Activated naive CD4-positive, alpha-beta T cell treated with Interleukin-2 at 50 U/mL for 16 hours (primary cell): ENCODE results near the gene ADIPOQ.
A peak's percentile ranks its signal among the peaks of the same experiment; 100 is the strongest.
"Not testable (repeated sequence)": the region's sequence is repeated elsewhere in the genome, so short reads cannot be mapped to it uniquely, and the experiment has no call there.

Experiments used
- DNase-seq: peaks from one replicate; pipeline ENCODE4 v3.0.0-alpha.2; 2020

Gene ADIPOQ

DNA sequence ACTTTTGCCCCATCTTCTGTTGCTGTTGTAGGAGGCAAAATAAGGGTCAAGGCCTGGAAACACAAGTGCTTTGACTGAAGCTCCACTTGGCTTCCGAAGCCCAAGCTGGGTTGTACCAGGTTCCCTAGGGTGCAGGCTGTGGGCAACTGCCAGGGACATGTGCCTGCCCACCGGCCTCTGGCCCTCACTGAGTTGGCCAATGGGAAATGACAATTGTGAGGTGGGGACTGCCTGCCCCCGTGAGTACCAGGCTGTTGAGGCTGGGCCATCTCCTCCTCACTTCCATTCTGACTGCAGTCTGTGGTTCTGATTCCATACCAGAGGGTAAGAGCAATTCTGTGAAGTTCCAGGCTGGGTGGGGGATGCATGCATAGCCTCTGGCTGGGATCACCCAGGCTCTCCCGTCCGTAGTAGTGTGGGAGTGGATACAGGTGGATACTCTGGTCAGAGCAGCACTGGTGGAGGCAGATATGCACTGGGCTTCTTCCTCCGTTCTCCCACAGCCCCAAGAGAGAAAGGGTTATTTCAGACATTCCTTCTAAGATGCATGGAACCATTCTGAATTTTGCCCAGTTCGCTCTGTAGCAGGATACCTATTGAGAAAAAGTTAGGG lies at the start of gene ADIPOQ:
ADIPOQ (plus strand) TSS at position 285 of the 613 bp plus-strand sequence. CDS start 10,349 bp downstream, outside the sequence.
- DNase-seq = no peak

DNA sequence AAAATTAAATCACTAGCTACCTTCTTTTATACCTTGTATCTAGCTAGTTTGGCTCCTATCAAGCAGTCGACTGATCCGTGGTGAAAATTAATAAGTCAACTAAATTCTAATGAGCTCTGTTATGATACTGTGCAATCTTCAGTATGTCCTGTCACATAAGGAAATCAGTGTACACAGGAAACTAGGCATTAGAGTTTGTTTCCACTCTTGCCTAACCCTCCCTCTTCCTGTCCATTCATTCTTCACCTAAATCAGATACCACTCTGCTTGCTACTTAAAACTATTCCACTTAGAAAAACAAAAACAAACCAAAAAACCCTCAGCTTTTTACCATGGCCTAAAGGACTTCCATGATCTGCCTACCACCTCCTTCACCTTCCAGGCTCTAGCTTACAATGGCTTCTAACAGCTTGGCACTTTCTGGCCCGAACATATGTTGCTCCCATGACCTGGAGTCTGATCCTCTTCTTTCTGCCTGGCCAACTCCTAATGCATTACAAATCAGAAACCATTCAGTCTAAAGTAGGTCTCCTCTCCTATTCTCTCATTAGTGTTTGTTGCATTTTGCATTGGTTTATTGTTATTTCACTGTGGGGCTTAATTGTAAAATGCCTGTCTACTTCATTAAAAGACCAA lies 44.2 kb upstream of the ADIPOQ start:
- DNase-seq = no peak

DNA sequence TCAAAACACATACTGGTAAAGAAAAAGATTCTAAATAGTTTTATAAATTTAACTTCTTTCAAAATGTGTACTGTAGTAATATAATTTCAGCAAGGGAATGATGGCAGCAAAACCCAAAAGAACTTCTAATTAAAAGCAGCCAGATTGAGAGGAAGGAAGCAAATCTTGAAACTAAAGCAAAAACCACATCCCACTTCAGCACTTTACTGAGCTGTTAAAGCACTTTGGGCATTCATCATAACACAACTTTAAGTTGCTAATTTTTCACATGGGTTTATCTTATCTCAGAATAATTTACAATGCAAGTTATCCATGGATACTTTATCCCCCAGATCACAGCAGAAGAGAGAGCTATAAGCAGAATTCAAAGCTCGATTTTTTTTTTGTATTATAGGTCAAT lies 42.2 kb upstream of the ADIPOQ start:
- no peak for DNase-seq

DNA sequence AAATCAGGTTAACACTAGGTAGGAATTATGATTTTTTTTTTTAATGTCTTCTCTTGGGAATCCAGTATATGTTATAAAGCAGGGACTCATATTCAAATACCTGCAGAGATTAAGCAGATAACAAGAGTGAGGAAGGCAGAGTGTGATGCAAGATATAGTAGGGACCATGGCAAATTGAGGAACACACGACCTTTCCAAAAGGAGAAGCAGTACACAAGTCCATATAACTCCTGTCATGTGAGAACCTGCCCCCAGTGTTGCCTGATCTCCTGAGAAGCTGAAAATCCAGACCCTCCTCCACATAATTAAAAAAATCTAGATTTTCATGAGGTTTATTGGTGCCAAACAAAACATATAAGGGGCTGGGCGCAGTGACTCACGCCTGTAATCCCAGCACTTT lies 39.8 kb upstream of the ADIPOQ start:
- no peak for DNase-seq

DNA sequence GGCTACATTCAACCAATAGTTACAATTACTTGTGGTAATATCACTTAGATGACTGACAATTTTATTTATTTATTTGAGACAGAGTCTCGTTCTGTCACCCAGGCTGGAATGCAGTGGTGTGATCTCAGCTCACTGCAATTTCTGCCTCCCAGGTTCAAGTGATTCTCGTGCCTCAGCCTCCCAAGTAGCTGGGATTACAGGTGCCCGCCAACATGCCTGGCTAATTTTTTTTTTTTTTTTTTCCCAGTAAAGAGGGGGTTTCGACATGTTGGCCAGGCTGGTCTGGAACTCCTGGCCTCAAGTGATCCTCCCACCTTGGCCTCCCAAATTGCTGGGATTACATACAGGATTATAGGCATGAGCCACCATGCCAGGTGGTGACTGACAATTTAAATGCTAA lies 39.1 kb upstream of the ADIPOQ start:
- DNase-seq = not testable (repeated sequence)

DNA sequence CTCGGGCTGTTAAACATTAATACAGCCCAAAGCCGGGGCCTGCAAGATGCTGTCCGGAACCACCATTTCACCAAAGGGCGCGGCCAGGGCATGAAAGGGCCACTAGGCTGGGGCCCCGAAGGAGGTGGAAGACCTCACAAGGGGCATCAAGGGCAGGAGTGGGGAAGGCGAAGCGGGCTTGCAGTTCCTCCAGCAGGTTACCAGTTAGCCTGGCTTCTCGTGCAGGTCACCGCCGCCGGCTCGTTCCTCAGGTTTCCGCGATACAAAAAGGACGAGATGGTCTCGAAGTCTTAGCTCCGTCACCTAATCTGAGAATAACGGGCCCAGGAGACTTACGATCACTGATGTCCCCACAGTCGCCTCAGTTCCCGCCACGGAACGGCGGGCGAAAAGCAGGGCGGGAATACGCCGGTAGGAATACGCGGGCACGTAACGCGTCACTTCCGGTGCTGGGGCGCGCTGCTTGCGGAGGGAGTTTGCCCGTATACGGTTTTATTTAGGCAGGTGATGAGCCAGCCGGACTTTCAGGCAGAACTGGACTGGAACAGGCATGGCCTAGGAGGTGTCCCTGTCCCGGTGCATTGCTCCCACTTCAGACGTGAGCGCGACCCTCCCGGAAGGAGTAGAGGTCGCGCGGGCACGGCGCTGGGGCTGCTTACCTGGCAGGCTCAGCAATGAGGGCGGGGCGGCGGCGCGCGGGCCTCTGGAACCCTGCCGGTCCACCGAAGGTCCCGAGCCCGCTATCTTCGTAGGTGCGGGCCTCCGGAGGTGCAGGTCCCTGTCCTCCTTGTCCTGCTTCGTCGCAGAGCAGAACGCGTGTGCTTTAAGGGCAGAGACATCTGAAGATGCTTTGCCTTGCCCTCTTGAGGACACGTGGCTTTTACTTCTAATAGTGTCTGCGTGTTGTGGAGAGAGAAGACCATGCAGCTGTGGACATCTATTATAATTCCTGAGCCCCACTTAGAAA lies 36.1 kb upstream of the ADIPOQ start, which contains the start of gene RFC4:
RFC4 (minus strand) TSS at position 394 of the 967 bp plus-strand sequence. CDS start 1,769 bp downstream, outside the sequence.
- peak; percentile 87 for DNase-seq

DNA sequence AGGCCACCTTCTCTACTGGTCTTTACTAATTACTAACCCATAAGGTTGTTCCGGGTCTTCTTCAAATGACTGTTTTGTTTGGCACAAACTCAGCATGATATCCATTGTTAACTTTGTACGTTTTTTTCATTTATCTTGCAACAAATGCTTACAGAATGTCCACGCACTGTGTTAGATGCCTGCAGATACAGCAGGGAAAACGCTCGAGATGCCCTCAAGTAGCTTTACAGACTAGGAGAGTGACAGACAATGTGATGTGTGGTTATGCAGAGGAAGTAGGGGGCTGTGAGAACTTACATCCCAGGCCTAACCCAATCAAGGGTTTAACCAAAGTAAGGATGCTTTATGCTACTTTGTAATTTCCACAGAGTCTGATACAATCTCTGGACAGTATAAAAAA lies 35.3 kb upstream of the ADIPOQ start:
- DNase-seq = no peak

DNA sequence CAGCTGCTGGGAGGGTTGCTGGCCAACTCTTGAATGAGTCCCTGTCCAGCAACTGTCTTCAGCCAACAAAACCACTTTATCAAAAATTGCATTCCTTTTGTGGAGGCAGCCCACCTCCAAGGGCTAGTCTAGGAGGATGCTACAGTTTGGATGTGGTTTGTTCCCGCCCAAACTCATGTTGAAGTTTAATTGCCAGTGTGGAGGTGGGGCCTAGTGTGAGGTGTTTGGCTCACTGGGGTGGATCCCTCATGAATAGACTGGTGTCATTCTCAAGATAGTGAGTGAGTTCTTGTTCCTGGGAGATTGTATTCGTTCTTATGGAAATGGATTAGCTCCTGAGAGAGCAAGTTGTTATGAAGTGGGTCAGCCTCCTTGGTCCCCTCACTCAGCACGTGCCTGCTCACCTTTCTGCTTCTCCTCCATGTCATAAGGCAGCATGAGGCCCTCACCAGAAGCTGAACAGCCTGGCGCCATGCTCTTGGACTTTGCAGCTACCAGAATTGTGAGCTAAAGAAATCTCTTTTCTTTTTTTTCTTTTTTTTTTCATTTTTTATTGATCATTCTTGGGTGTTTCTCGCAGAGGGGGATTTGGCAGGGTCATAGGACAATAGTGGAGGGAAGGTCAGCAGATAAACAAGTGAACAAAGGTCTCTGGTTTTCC lies 32.0 kb upstream of the ADIPOQ start:
- no peak for DNase-seq

DNA sequence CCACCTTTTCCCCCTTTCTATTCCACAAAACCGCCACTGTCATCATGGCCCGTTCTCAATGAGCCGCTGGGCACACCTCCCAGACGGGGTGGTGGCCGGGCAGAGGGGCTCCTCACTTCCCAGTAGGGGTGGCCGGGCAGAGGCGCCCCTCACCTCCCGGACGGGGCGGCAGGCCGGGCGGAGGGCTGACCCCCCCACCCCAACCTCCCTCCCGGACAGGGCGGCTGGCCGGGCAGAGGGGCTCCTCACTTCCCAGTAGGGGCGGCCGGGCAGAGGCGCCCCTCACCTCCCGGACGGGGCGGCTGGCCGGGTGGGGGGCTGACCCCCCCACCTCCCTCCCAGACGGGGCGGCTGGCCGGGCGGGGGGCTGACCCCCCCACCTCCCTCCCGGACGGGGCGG lies 31.2 kb upstream of the ADIPOQ start:
- not testable (repeated sequence) for DNase-seq

DNA sequence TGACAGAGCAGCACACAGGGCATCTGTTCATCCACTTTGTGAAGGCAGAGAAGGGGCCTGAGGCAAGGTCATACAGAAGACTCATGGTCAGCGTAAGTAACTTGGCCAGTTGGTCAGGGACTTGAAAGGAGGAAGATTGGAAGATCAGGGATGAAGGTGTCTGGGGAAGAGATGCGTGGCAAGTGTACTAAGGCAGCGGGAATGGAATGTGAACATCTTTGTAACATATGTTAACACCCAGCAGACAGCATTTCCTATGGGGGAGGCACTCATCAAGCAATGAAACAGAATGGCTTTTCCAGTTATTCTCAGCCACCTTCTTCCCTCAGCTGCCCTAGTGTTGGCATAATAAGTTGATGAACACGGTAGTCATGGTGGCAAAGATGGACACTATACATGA lies 28.4 kb upstream of the ADIPOQ start:
- no peak for DNase-seq

DNA sequence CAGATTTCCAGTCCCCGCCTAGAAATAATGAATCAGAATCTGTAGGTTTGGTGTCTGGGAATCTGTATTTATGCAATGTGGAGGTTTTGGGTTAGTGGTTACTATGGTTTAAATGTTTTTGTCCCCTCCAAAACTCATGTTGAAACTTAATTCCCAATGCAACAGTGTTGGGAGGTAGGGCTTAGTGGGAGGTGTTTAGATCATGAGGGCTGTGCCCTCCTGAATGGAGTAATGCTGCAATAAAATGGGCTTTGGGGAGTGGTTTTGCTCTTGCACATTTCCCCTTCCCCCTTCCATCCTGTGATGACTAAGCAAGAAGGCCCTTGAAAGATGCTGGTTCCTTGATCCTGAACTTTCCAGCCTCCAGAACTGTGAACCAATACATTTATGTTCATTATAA lies 27.1 kb upstream of the ADIPOQ start:
- DNase-seq = no peak

DNA sequence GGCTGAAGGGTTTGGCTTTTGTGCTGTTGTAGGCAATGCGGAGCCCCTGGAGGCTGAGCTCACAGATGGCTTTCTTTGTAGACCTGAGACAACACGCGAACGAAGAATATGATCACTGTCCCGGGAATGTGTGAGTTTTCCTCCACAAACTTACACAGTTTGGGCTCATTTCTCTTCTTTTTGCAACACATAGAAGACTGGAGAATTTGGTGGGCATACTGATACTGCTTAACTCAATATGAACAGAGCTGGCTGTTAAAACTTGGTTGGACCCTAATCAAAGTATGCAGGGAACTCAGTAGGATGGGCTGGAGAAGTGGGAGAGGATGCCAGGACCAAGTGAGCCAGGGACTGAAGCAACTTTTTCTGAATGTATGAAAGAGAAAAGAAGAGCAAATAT lies 24.0 kb upstream of the ADIPOQ start:
- no peak for DNase-seq

DNA sequence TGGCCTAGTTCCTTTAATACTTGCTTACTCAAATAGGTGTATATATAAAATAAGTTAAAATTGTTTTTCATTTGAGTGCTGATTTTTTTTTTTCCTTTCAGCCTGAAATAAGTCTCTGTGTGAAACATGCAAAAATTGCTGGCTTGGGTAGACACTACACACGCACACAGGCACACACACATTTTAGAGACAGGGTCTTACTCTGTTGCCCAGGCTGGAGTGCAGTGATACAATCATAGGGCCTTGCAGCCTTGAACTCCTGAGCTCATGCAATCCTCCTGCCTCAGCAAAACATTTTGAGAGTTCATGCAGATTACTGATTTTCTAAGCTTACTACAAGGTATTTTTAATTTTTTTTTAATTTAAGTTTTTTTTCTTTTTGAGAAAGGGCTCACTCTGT lies 23.6 kb upstream of the ADIPOQ start:
- no peak for DNase-seq

DNA sequence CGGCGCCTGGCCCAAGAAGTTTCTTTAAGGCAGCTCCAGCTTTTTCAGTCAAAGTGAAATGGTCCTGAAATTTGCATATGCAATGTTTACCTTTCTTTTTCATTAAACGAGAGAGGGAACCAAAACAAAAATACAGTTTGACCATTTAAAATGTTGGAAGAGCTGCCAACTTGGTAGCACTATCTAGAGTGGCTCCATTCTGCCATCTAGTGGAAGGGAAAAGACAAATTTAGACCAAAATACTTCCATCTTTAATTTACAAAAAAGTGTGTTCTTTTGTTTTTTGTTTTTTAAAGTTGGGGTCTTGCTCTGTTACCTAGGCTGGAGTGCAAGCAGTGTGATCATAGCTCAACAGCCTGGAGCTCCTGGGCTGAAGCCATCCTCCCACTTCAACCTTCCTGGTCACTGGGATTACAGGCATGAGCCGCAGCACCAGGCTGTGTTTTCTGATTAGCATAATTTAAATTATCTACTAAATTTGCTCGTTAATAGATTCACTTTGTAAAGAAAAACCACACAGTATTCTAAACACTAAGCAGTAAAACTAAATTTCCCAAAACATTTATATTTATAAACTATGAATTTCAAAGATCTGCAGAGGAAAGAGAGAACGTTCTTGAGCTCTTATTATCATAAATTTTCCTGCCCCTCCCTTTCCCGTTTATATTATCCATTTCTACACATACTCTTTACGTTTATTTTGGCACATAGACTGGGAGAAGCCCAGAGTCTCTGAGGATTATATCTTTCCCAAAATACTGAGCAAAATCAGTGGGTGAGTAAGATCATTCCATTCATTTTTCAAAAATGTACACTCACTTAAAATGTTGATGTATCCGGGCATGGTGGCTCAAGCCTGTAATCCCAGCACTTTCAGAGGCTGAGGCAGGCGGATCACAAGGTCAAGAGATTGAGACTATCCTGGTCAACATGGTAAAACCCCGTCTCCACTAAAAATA lies 20.8 kb upstream of the ADIPOQ start:
- no peak for DNase-seq

DNA sequence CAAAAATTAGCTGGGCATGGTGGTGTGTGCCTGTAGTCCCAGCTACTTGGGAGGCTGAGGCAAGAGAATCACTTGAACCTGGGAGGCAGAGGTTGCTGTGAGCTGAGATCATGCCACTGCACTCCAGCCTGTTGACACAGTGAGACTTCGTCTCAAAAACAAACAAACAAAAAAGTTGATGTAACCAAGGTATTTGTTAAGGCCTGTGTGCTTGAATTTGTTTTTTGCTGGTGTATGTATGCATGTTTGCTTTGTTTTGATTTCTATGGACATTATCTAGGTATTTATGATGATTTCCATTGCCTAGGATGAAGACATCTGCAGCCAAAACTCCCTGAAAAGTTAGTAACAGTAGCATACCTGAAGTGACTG lies 20.1 kb upstream of the ADIPOQ start:
- not testable (repeated sequence) for DNase-seq

DNA sequence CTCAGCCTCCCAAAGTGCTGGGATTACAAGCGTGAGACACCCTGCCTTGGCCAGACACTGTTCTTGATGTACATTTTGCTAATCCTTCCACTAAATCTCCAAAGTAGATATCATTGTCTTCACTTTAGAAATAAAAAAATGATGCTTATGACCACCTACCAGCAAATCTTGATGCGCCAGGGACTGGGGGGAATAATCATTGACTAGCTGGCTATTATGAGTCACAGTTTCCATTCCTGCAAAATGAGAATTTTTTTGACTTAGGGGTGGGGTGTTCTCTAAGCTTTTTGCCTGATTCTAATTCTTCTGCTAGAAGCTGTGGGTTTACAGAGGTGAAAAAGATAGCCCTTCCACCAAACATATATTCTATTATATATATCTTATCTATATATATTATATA lies 19.1 kb upstream of the ADIPOQ start:
- DNase-seq = no peak

DNA sequence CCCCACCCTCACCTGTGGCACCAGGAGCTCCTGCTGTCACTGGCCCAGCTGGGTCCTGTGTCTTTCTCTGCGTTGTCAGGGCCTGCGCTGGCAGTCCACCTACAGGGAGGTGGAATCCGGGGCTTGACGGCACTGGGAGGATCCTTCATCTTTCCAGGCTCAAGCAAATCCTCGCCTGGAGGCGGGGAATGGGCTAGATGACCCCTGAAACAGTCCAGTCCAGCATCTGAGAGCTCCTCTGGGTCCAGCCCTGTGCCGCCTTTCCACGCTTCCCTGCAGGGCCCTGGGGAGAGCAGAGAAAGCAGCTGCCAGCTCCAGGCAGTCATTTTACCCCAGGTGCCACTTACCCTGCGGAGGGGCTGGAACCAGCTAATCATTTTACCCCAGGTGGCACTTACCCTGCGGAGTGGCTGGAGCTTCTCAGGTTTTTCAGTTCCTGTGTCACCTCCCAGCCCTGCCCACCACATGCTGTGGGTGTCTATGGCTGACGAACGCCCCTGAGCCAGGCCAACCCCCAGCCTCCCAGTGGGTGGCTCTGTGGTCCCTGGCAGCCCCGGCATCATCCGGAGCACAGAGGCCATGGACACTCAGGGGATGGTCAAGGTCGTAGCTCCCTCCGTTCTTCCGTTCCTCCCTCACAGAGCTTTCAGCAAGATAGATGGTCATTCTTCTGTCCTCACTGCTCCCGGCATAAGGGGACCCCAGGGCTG lies 17.9 kb upstream of the ADIPOQ start:
- no peak for DNase-seq

DNA sequence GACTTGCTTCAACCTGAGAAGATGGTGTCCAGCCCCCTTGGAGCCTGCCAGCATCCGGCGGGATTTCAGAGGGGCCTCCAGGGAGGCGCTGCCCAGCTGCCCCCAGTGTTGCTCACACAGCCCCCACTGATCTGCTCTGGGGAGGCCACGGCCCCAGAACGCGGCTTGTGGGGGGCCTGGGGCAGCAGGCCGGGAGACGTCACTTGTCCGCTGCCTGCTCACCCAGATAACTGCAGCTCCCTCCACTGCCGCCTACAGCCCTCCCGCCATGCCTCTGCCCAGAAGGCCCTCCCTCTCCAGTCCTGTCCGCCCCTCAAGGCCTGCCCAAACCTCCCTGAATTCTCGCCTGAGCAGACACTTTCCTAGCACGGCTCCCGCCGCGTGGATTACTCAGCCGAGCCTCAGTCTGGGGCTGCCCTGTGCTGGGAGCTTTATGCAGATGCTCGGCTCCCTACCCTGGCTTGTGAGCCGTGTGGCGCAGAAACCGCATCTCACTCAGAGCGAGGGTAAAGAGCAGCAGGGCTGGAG lies 17.2 kb upstream of the ADIPOQ start:
- DNase-seq = peak; percentile 35

DNA sequence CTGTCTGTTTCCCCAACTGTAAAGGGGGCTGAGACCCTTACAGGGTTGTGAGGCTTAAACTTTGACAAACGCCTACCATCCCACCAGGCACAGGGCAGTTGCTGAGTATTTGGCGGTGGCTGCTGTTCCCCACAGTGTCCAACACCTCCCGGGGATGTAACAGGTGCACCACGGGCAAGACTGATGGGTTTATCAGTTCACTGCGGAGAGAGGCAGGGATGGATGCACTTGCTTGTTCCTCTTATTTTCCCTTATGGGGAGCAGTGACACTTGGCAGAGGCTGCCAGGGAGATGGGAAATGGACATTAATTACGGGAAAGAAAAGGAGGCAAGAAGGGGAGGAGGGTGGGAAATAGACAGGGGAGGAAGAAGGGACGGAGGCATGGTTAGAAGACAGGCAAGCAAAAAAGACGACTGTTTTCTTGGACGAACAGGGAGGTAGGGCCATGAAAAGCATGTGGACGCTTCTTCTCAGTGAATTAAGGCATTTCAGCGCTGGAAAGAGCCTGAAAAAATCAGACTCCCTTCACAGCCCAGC lies 16.6 kb upstream of the ADIPOQ start:
- no peak for DNase-seq

DNA sequence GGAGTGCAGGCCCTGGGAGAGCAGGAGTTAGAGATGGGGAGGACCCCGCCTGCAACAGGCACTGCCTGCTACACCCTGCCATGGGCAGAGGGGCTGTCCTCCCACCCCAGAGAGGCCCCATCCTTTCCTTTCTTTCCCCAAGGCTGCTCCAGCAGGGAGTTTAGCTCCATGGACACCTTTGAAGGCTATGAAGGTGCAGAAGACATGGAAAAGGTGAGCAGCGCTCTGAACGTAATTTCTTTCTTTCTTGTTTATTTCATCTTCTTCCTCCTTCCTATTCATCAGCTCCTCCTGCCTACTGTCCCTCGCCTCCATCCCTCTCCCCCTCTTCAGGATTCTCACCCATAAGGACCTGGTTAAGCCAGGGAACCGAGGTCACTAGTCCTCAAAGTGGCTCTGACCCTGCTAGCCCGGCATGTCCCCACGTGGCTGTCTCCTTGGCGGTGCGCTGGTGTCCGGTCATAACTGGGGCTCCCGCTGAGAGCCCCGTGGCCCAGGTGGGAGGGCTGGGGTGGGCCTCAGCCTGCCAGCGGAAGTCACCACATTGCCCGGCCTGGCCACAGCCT lies 16.0 kb upstream of the ADIPOQ start:
- peak; percentile 29 for DNase-seq
